Natural killer cell (primary cell): ENCODE measurements around the gene NPM3. TPM values are rescaled to one million over a fixed set of nuclear protein-coding genes. Genes with fewer than 3 reads are reported as not detected.
A peak's percentile ranks its signal among the peaks of the same experiment; 100 is the strongest.

Experiments
- ATAC-seq, 3 donors: fragments of 150-1000 bp in 2 of 3; fragments of 200-7000 bp in 1 of 3; cut with Tn5 transposase; 1 replicate in 1 of 3; 2 replicates in 2 of 3; pipeline ENCODE4 v1.10.0; 2021; ENCODE audit warnings: mild to moderate bottlenecking in 2 of 3, moderate library complexity in 2 of 3
- DNase-seq, 2 donors: peaks; one replicate each; pipeline versions ENCODE4 v3.0.0 to v3.0.0-alpha.2; 2013 to 2021; ENCODE audit warnings: mixed read lengths in 1 of 2
- H3K27ac ChIP-seq: one replicate; pipeline ENCODE4 v1.5.1; 2013; ENCODE audit warnings: mild to moderate bottlenecking, low read length
- H3K27me3 ChIP-seq: one replicate; pipeline ENCODE4 v1.6.1; 2013; ENCODE audit warnings: low read length; ENCODE audit not compliant: control insufficient read depth, insufficient read depth
- H3K36me3 ChIP-seq: one replicate; pipeline ENCODE4 v1.6.1; 2013; ENCODE audit warnings: low read length; ENCODE audit not compliant: control insufficient read depth, insufficient read depth
- H3K4me1 ChIP-seq: one replicate; pipeline ENCODE4 v1.6.1; 2013; ENCODE audit warnings: low read length; ENCODE audit not compliant: control insufficient read depth, insufficient read depth
- H3K4me3 ChIP-seq: one replicate; pipeline ENCODE4 v1.5.1; 2013; ENCODE audit warnings: low read length
- H3K9me3 ChIP-seq: one replicate; pipeline ENCODE4 v1.6.1; 2013; ENCODE audit warnings: low read length; ENCODE audit not compliant: control insufficient read depth, insufficient read depth
- H3K27ac Mint-ChIP-seq, 2 donors: one replicate each; pipeline ENCODE4 v1.8.0; 2022; ENCODE audit warnings: mild to moderate bottlenecking in 2 of 2, mixed read lengths in 2 of 2, moderate library complexity in 1 of 2
- H3K27me3 Mint-ChIP-seq, 2 donors: one replicate each; pipeline ENCODE4 v1.8.0; 2022; ENCODE audit warnings: low read depth in 2 of 2, mixed read lengths in 2 of 2
- H3K36me3 Mint-ChIP-seq: one replicate; pipeline ENCODE4 v1.8.0; 2022; ENCODE audit warnings: mixed read lengths
- H3K4me1 Mint-ChIP-seq, 2 donors: one replicate each; pipeline ENCODE4 v1.8.0; 2022; ENCODE audit warnings: mixed read lengths in 2 of 2
- H3K4me3 Mint-ChIP-seq: one replicate; pipeline ENCODE4 v1.8.0; 2022; ENCODE audit warnings: mild to moderate bottlenecking, moderate library complexity, mixed read lengths
- H3K9me3 Mint-ChIP-seq, 2 donors: one replicate each; pipeline ENCODE4 v1.8.0; 2022; ENCODE audit warnings: mixed read lengths in 2 of 2
- CTCF ChIP-seq: fragments of 200-600 bp; IDR thresholded peaks from one replicate; pipeline ENCODE4 v1.8.0; 2022; ENCODE audit warnings: antibody characterized with exemption
- WGBS: methylation state at CpG from one replicate; pipeline ENCODE4 v1.1.7; 2013; ENCODE audit warnings: missing lambda C conversion rate; ENCODE audit not compliant: insufficient coverage; 5-methylcytosine and 5-hydroxymethylcytosine counted together
- intact Hi-C: fragments of 100-400 bp; cut with micrococcal nuclease; formaldehyde crosslinking; loops from one replicate; pipeline ENCODE4 v1.14.2; 2022
- total RNA-seq, 4 donors: library from RNA; stranded (reverse); fragments of 120-200 nt in 1 of 4; gene quantifications; one replicate each; pipeline versions ENCODE4 v1.2.3 to v1.2.4, GENCODE V29; 2013 to 2022

NPM3 gene
- total RNA-seq, 3 donors from 2014 or later (not counting 1 experiment from before 2014, with no cell fraction given) = 8.2 to 9.0 (median 8.5) TPM

- no peaks in the 10 kb centered on the region for H3K9me3 Mint-ChIP-seq
- Histone ChIP-seq H3K27ac (peak overlapping the region; percentile 77), H3K9me3 (no peaks in the 10 kb centered on the region), H3K36me3 (no peaks in the 10 kb centered on the region), H3K4me3 (peak overlapping the region; percentile 41), H3K4me1 (peaks cover 24% of the 10 kb centered on the region), H3K27me3 (no peaks in the 10 kb centered on the region)
- peaks cover 48 to 54% of the 10 kb centered on the region in 2 donors for H3K4me1 Mint-ChIP-seq
- 29% methylated on average over 13 of the region's 14 CpGs for WGBS
- peaks cover 7% of the 10 kb centered on the region for H3K36me3 Mint-ChIP-seq
- H3K4me3 Mint-ChIP-seq = peak overlapping the region; percentile 97
- peak; percentile 5 to 13 (median 11) for ATAC-seq
- no peak for DNase-seq
- intact Hi-C loops = loop anchor here (1.0 kb wide), 4 partner anchors 11 to 333 kb away; partner anchors contain the start of genes NOLC1 and NPM3
- peak overlapping the region; percentile 89 to 90 for H3K27ac Mint-ChIP-seq
- no peaks in the 10 kb centered on the region for H3K27me3 Mint-ChIP-seq
- TF ChIP-seq CTCF = no peak
Measured at GRCh38 chr10:101818872-101819633, 35.8 kb upstream of the NPM3 start.

- Histone ChIP-seq H3K9me3 (no peaks in the 10 kb centered on the region), H3K27ac (peak within 1 kb of the TSS; percentile 77), H3K36me3 (no peaks in the 10 kb centered on the region), H3K4me1 (peaks cover 27% of the 10 kb centered on the region), H3K27me3 (no peaks in the 10 kb centered on the region), H3K4me3 (peak within 1 kb of the TSS; percentile 95)
- TF ChIP-seq CTCF = no peak
- no peaks in the 10 kb centered on the region for H3K9me3 Mint-ChIP-seq
- ATAC-seq = peak; percentile 89 to 98 (median 90)
- H3K36me3 Mint-ChIP-seq = peaks cover 7% of the 10 kb centered on the region
- peak; percentile 93 to 99 for DNase-seq
- intact Hi-C loops = loop anchor here (1.0 kb wide), 4 partner anchors 12 to 334 kb away; partner anchors contain the start of genes NOLC1 and NPM3
- H3K27ac Mint-ChIP-seq = peak within 1 kb of the TSS; percentile 89 to 90
- WGBS = under 1% methylated on average over 47 of the region's 47 CpGs
- H3K4me3 Mint-ChIP-seq = peak within 1 kb of the TSS; percentile 97
- peaks cover 55 to 62% of the 10 kb centered on the region in 2 donors for H3K4me1 Mint-ChIP-seq
- no peaks in the 10 kb centered on the region for H3K27me3 Mint-ChIP-seq
Measured at GRCh38 chr10:101818119-101818871, 35.0 kb upstream of the NPM3 start, which contains the start of gene OGA. OGA (minus strand) TSS chr10:101818444; CDS start chr10:101818022, 422 bp downstream.

GRCh38 chr10:101817337-101818118 is 34.3 kb upstream of the NPM3 start:
- DNase-seq (peak in 1 of 2 donors; percentile 62), ATAC-seq (peak; percentile 0 to 1 (median 1))
- Mint-ChIP-seq H3K27ac (peak overlapping the region; percentile 89 to 90), H3K4me3 (peak overlapping the region; percentile 97), H3K9me3 (no peaks in the 10 kb centered on the region), H3K4me1 (peaks cover 63 to 70% of the 10 kb centered on the region in 2 donors), H3K36me3 (peaks cover 7% of the 10 kb centered on the region), H3K27me3 (no peaks in the 10 kb centered on the region)
- H3K4me1 ChIP-seq = peaks cover 28% of the 10 kb centered on the region
- WGBS = under 1% methylated on average over 44 of the region's 44 CpGs
- intact Hi-C loops = loop anchor here (1.0 kb wide), 4 partner anchors 13 to 335 kb away; partner anchors contain the start of genes NOLC1 and NPM3
- H3K27me3 ChIP-seq = no peaks in the 10 kb centered on the region
- TF ChIP-seq CTCF = no peak
- peak overlapping the region; percentile 77 for H3K27ac ChIP-seq
- peaks cover 2% of the 10 kb centered on the region for H3K36me3 ChIP-seq
- H3K4me3 ChIP-seq = peak overlapping the region; percentile 95
- H3K9me3 ChIP-seq = no peaks in the 10 kb centered on the region
